K562 (cell line): ENCODE results near the gene ERMARD. TPM values are rescaled to one million over a fixed set of nuclear protein-coding genes. Genes with fewer than 3 reads are reported as not detected.

Experiments used
- ADNP ChIP-seq: fragments of 200-800 bp; sonication (Bioruptor generic); IDR thresholded peaks from 2 replicates; pipeline ENCODE4 v1.6.1; 2016; ENCODE audit warnings: missing genetic modification characterization, missing compliant biosample characterization
- FIP1L1 ChIP-seq: fragments of 200-400 bp; formaldehyde crosslinking; IDR thresholded peaks from 2 replicates; pipeline ENCODE4 v1.6.1; 2018; ENCODE audit warnings: mild to moderate bottlenecking, low read depth, low read length; ENCODE audit not compliant: poor library complexity, severe bottlenecking
- GATAD2A ChIP-seq: fragments of 450-650 bp; IDR thresholded peaks from 2 replicates; pipeline ENCODE4 v1.6.1; 2017
- PCBP1 ChIP-seq: fragments of 200-400 bp; formaldehyde crosslinking; IDR thresholded peaks from 2 replicates; pipeline ENCODE4 v1.6.1; 2018; ENCODE audit warnings: mild to moderate bottlenecking, low read depth, low read length; ENCODE audit not compliant: poor library complexity, severe bottlenecking
- SP1 ChIP-seq: sonication (generic); formaldehyde crosslinking; IDR thresholded peaks from 2 replicates; pipeline ENCODE4 v1.8.1; 2022; ENCODE audit warnings: mild to moderate bottlenecking, missing genetic modification reagents
- TEAD2 ChIP-seq: fragments of 450-650 bp; IDR thresholded peaks from 2 replicates; pipeline ENCODE4 v1.6.1; 2016; ENCODE audit warnings: missing genetic modification characterization, control low read depth, missing compliant biosample characterization
- WHSC1 ChIP-seq: IDR thresholded peaks from one replicate; pipeline ENCODE4 v1.6.1; 2012; ENCODE audit warnings: low read length, control low read depth, inconsistent platforms
- ZBTB7A ChIP-seq: IDR thresholded peaks from 2 replicates; pipeline ENCODE4 v1.6.1; 2011; ENCODE audit warnings: low read depth, mild to moderate bottlenecking, low read length, moderate library complexity, borderline replicate concordance; ENCODE audit not compliant: control insufficient read depth
- ZNF41 ChIP-seq: fragments of 250-450 bp; sonication (Bioruptor Pico); conservative IDR thresholded peaks from 2 replicates; pipeline ENCODE4 v1.4.0; 2020; ENCODE audit warnings: mild to moderate bottlenecking
- ZNF699 ChIP-seq: fragments of 250-450 bp; sonication (Bioruptor Pico); IDR thresholded peaks from 2 replicates; pipeline ENCODE4 v1.8.0; 2021; ENCODE audit warnings: mild to moderate bottlenecking, moderate library complexity; ENCODE audit not compliant: insufficient replicate concordance
- polyA plus RNA-seq, 8 experiments: library from polyadenylated mRNA; depleted of rRNA in 4 of 8; stranded (reverse) in 5 of 8; unstranded in 3 of 8; fragments of >200 nt; fragmentation: Nextera tagmentation in 2 of 8; fragmentation: Illumina TruSeq in 1 of 8; extraction: Ambion mirVana in 2 of 8; extraction: Trizol in 1 of 8; gene quantifications; 2 replicates each; pipeline versions ENCODE4 v1.2.1 to v1.2.3, GENCODE V29; 2011 to 2014; ENCODE audit warnings: inconsistent platforms in 1 of 8, missing spikeins in 1 of 8
- total RNA-seq, 7 experiments: library from RNA; depleted of rRNA in 6 of 7; stranded (reverse); fragments of >200 nt in 6 of 7; fragmentation: Illumina TruSeq in 2 of 7; extraction: Trizol in 2 of 7; gene quantifications; 2 replicates each; pipeline versions ENCODE4 v1.2.1 to v1.2.3, GENCODE V29; 2011 to 2021; ENCODE audit warnings: low replicate concordance in 1 of 7
- TF ChIP-seq, protein P1 (sequence below), 2 experiments: fragments of 450-650 bp in 1 of 2; sonication (generic) in 1 of 2; formaldehyde crosslinking in 1 of 2; IDR thresholded peaks; 2 replicates each; pipeline versions ENCODE4 v1.7.1 to v1.9.0; 2016 to 2022; ENCODE audit warnings: inconsistent platforms in 1 of 2, mild to moderate bottlenecking in 1 of 2, missing genetic modification reagents in 1 of 2
- TF ChIP-seq, protein P2 (sequence below): sonication (generic); IDR thresholded peaks from 2 replicates; pipeline ENCODE4 v1.6.1; 2016
- TF ChIP-seq, protein P3 (sequence below): sonication (generic); formaldehyde crosslinking; IDR thresholded peaks from 2 replicates; pipeline ENCODE4 v1.9.0; 2022; ENCODE audit warnings: mild to moderate bottlenecking, missing genetic modification reagents

ERMARD gene
- total and polyA plus RNA-seq, 9 of the 15 experiments (the other 6 are each of a cell fraction or from before 2014, with no cell fraction given) = 14.5 to 68.6 (median 27.7) TPM

DNA sequence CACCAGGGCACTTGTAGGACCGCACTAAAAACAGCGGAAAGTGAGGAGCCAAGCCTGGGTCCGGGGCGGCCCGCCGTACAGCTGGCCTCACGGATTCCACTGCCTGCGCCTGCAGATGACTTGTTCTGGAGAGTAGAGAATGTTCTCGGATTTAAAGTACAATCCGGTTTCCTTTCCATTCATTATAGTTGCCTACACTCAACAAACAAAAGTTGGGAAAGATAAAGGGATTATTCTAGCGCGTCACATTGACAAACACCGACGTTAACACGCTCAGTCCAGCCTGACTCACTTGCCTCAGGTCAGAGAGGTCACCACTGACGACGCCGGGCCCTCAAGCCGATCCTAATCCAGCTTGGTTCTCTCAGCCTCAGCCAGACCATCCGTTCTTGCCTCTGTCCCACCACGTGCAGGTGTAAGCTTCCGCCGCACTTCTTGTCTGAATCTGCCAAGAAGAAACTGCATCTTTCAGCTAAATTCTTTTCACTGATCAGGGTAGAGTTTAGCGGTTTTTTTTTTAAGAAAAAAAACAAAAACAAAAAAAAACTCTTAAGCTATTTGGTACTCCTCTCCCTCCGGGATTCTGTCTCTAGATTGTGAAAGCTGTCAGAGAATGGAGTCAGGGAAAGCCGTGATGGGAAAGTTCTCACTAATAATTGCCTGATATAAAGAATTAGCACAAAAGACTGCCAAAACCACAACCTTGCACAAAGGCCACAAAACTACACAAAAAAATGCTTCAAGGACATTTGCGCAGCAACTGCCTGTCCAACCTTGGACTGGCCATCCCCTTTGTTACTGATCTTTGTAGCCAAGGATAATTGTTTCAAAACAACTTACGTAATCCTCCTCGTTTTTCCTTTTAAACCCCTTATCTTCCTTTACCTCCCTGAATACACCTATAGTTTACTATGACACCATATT is 26.0 kb upstream of the ERMARD start (continued):
- TF ChIP-seq, protein P1, sequence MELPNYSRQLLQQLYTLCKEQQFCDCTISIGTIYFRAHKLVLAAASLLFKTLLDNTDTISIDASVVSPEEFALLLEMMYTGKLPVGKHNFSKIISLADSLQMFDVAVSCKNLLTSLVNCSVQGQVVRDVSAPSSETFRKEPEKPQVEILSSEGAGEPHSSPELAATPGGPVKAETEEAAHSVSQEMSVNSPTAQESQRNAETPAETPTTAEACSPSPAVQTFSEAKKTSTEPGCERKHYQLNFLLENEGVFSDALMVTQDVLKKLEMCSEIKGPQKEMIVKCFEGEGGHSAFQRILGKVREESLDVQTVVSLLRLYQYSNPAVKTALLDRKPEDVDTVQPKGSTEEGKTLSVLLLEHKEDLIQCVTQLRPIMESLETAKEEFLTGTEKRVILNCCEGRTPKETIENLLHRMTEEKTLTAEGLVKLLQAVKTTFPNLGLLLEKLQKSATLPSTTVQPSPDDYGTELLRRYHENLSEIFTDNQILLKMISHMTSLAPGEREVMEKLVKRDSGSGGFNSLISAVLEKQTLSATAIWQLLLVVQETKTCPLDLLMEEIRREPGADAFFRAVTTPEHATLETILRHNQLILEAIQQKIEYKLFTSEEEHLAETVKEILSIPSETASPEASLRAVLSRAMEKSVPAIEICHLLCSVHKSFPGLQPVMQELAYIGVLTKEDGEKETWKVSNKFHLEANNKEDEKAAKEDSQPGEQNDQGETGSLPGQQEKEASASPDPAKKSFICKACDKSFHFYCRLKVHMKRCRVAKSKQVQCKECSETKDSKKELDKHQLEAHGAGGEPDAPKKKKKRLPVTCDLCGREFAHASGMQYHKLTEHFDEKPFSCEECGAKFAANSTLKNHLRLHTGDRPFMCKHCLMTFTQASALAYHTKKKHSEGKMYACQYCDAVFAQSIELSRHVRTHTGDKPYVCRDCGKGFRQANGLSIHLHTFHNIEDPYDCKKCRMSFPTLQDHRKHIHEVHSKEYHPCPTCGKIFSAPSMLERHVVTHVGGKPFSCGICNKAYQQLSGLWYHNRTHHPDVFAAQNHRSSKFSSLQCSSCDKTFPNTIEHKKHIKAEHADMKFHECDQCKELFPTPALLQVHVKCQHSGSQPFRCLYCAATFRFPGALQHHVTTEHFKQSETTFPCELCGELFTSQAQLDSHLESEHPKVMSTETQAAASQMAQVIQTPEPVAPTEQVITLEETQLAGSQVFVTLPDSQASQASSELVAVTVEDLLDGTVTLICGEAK (IDR thresholded peaks at IDR 0.05) = 0 out of 2 replicates have a peak, but pooled peaks have one; percentile 19
- TF ChIP-seq, protein P1 (CRISPR knock-in tag; IDR thresholded peaks at IDR 0.05) = no peak
- TF ChIP-seq PCBP1 (no peak), GATAD2A (no peak), TEAD2 (no peak), ADNP (tag) (no peak), SP1 (CRISPR knock-in tag) (peak; percentile 56; the same call in 1 of the 2 replicates), FIP1L1 (no peak), ZNF41 (CRISPR knock-in tag) (no peak), ZNF699 (CRISPR knock-in tag) (no peak), ZBTB7A (no peak; the same call in 1 of the 2 replicates), WHSC1 (no peak)
- TF ChIP-seq, protein P2, sequence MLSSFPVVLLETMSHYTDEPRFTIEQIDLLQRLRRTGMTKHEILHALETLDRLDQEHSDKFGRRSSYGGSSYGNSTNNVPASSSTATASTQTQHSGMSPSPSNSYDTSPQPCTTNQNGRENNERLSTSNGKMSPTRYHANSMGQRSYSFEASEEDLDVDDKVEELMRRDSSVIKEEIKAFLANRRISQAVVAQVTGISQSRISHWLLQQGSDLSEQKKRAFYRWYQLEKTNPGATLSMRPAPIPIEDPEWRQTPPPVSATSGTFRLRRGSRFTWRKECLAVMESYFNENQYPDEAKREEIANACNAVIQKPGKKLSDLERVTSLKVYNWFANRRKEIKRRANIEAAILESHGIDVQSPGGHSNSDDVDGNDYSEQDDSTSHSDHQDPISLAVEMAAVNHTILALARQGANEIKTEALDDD = peak; percentile 66; the same call in 1 of the 2 replicates
- TF ChIP-seq, protein P3, sequence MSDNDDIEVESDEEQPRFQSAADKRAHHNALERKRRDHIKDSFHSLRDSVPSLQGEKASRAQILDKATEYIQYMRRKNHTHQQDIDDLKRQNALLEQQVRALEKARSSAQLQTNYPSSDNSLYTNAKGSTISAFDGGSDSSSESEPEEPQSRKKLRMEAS (CRISPR knock-in tag) = peak; percentile 16; the same call in 1 of the 2 replicates
